Loucy (cell line): Measurements from ENCODE around the gene TMEM37.

Experiments
- EZH2phosphoT487 ChIP-seq: fragments of 200-600 bp; IDR thresholded peaks from 2 replicates; pipeline ENCODE4 v1.6.1; 2018; ENCODE audit warnings: antibody characterized with exemption, mild to moderate bottlenecking, moderate library complexity, borderline replicate concordance
- TF ChIP-seq, protein P1 (sequence below): fragments of 200-600 bp; sonication (generic); conservative IDR thresholded peaks from 2 replicates; pipeline ENCODE4 v1.5.1; 2014; ENCODE audit warnings: mild to moderate bottlenecking, antibody characterized with exemption, low read length

DNA sequence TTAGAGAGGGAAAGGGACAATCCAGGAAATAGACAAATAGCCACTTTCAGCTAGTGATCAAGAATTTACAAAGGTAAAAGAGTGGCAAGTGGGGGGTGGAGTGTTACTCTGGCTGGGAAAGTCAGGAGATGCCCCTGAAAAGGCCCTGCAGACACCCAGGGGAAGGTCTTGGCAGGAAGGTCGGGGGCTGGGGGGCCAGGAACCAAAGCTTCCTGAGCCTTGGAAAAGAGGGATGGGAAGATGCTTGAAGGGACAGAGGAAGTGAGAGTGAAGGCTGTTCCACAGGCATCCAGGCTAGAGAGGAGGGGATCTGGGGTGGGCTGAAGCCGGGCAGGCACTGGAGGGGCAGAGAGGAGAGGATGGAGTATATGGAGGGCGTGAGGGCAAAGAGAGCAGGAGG is 3.9 kb upstream of the TMEM37 start:
- TF ChIP-seq, protein P1, sequence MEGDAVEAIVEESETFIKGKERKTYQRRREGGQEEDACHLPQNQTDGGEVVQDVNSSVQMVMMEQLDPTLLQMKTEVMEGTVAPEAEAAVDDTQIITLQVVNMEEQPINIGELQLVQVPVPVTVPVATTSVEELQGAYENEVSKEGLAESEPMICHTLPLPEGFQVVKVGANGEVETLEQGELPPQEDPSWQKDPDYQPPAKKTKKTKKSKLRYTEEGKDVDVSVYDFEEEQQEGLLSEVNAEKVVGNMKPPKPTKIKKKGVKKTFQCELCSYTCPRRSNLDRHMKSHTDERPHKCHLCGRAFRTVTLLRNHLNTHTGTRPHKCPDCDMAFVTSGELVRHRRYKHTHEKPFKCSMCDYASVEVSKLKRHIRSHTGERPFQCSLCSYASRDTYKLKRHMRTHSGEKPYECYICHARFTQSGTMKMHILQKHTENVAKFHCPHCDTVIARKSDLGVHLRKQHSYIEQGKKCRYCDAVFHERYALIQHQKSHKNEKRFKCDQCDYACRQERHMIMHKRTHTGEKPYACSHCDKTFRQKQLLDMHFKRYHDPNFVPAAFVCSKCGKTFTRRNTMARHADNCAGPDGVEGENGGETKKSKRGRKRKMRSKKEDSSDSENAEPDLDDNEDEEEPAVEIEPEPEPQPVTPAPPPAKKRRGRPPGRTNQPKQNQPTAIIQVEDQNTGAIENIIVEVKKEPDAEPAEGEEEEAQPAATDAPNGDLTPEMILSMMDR: no peak
- TF ChIP-seq EZH2phosphoT487: no peak
